Measurements from ENCODE around the gene MAP3K4.

The MAP3K4 gene

GRCh38 chr6:161080263-161080970 is 88.8 kb downstream of the MAP3K4 start:
- no peak for DNase-seq (ENCODE audit: low read depth in 2 of 3, low spot score in 2 of 3)

- DNase-seq (ENCODE audit: low read depth in 2 of 3, low spot score in 2 of 3): no peak
Observed at GRCh38 chr6:161082215-161082614, 90.6 kb downstream of the MAP3K4 start.

- no peak for DNase-seq (ENCODE audit: low read depth in 2 of 3, low spot score in 2 of 3)
Observed at GRCh38 chr6:161085246-161085645, 93.7 kb downstream of the MAP3K4 start.

- DNase-seq (ENCODE audit: low read depth in 2 of 3, low spot score in 2 of 3): no peak
Observed at GRCh38 chr6:161088676-161089328, 97.2 kb downstream of the MAP3K4 start.

- no peak for DNase-seq (ENCODE audit: low read depth in 2 of 3, low spot score in 2 of 3)
Observed at GRCh38 chr6:161091151-161091550, 99.6 kb downstream of the MAP3K4 start.

GRCh38 chr6:161091972-161092701 is 100.6 kb downstream of the MAP3K4 start:
- no peak for DNase-seq (ENCODE audit: low read depth in 2 of 3, low spot score in 2 of 3)

- no peak for DNase-seq (ENCODE audit: low read depth in 2 of 3, low spot score in 2 of 3)
Observed at GRCh38 chr6:161094955-161095354, 103.4 kb downstream of the MAP3K4 start.

GRCh38 chr6:161095916-161096315 is 104.3 kb downstream of the MAP3K4 start:
- DNase-seq (ENCODE audit: low read depth in 2 of 3, low spot score in 2 of 3): no peak

GRCh38 chr6:161100072-161100471 is 108.5 kb downstream of the MAP3K4 start:
- no peak for DNase-seq (ENCODE audit: low read depth in 2 of 3, low spot score in 2 of 3)

GRCh38 chr6:161101517-161101916 is 109.9 kb downstream of the MAP3K4 start:
- no peak for DNase-seq (ENCODE audit: low read depth in 2 of 3, low spot score in 2 of 3)

GRCh38 chr6:161103475-161103874 is 111.9 kb downstream of the MAP3K4 start:
- no peak for DNase-seq (ENCODE audit: low read depth in 2 of 3, low spot score in 2 of 3)

- DNase-seq (ENCODE audit: low read depth in 2 of 3, low spot score in 2 of 3): no peak
Observed at GRCh38 chr6:161104966-161105365, 113.4 kb downstream of the MAP3K4 start.

- DNase-seq (ENCODE audit: low read depth in 2 of 3, low spot score in 2 of 3): no peak
Observed at GRCh38 chr6:161105408-161105807, 113.8 kb downstream of the MAP3K4 start.

GRCh38 chr6:161107779-161108730 is 116.5 kb downstream of the MAP3K4 start:
- DNase-seq (ENCODE audit: low read depth in 2 of 3, low spot score in 2 of 3): no peak

GRCh38 chr6:161108916-161109315 is 117.3 kb downstream of the MAP3K4 start:
- no peak for DNase-seq (ENCODE audit: low read depth in 2 of 3, low spot score in 2 of 3)

GRCh38 chr6:161109366-161109765 is 117.8 kb downstream of the MAP3K4 start:
- no peak for DNase-seq (ENCODE audit: low read depth in 2 of 3, low spot score in 2 of 3)

GRCh38 chr6:161110028-161110779 is 118.6 kb downstream of the MAP3K4 start:
- DNase-seq (ENCODE audit: low read depth in 2 of 3, low spot score in 2 of 3): no peak

GRCh38 chr6:161111261-161111660 is 119.7 kb downstream of the MAP3K4 start:
- DNase-seq (ENCODE audit: low read depth in 2 of 3, low spot score in 2 of 3): no peak

- DNase-seq (ENCODE audit: low read depth in 2 of 3, low spot score in 2 of 3): no peak
Observed at GRCh38 chr6:161115468-161115867, 123.9 kb downstream of the MAP3K4 start.

- no peak for DNase-seq (ENCODE audit: low read depth in 2 of 3, low spot score in 2 of 3)
Observed at GRCh38 chr6:161116554-161116953, 125.0 kb downstream of the MAP3K4 start.

Measured in activated CD8-positive, alpha-beta memory T cell treated with anti-CD3 and anti-CD28 coated beads for 48 hours (primary cell).